ENCODE measurements around the gene FMR1. TPM values are rescaled to one million over a fixed set of nuclear protein-coding genes. Genes with fewer than 3 reads are reported as not detected.

Gene FMR1
- polyA plus RNA-seq, 2 of the 4 experiments (the other 2 are of a cell fraction): 32.6 to 38.8 TPM

GRCh38 chrX:147916375-147916968, 4.8 kb downstream of the FMR1 start:
- H3K9me3 ChIP-seq: no peaks in the 10 kb centered on the region
- CTCF ChIA-PET: interaction anchor here (0.9 kb wide), 1 partner anchor 12 kb away, joined by 3 read pairs; no protein-coding TSS in a partner anchor
- no peak overlapping the region for H3K4me3 ChIP-seq
- WGBS (ENCODE audit: missing lambda C conversion rate): 97% methylated on average over 6 of the region's 6 CpGs
- TF ChIP-seq RNF2 (IDR thresholded peaks at IDR 0.05; ENCODE audit: borderline replicate concordance, low read depth): no peak
- TF ChIP-seq EHF (CRISPR knock-in tag; IDR thresholded peaks at IDR 0.05): no peak
- FAIRE-seq (no peak), DNase-seq (ENCODE audit: low read depth in 1 of 2, low spot score in 1 of 2) (no peak), ATAC-seq (no peak)
- H3K27ac ChIP-seq: no peak overlapping the region
- peaks cover 27% of the 10 kb centered on the region; the same call in 2 of the 3 replicates for H3K4me1 ChIP-seq
- POLR2A ChIA-PET: no interaction called here
- no peak overlapping the region for H3K4me2 ChIP-seq

GRCh38 chrX:147917700-147918695, 6.3 kb downstream of the FMR1 start:
- no peaks in the 10 kb centered on the region for H3K9me3 ChIP-seq
- CTCF ChIA-PET: no interaction called here
- no peak overlapping the region for H3K4me2 ChIP-seq
- ATAC-seq (no peak), FAIRE-seq (no peak), DNase-seq (ENCODE audit: low read depth in 1 of 2, low spot score in 1 of 2) (no peak)
- H3K27ac ChIP-seq: no peak overlapping the region
- TF ChIP-seq CTCF (IDR thresholded peaks at IDR 0.05): no peak
- no peak for TF ChIP-seq USF2 (IDR thresholded peaks at IDR 0.05)
- no peak for TF ChIP-seq CBX8 (IDR thresholded peaks at IDR 0.05)
- TF ChIP-seq MAFK (IDR thresholded peaks at IDR 0.05; ENCODE audit: partially characterized antibody): no peak
- TF ChIP-seq HDAC2 (IDR thresholded peaks at IDR 0.05): no peak
- no peak for TF ChIP-seq EHMT2 (IDR thresholded peaks at IDR 0.05; ENCODE audit: low read depth)
- no peak for TF ChIP-seq NPAS2 (CRISPR knock-in tag; IDR thresholded peaks at IDR 0.05; ENCODE audit: borderline replicate concordance)
- TF ChIP-seq MYC (IDR thresholded peaks at IDR 0.05; ENCODE audit: borderline replicate concordance, low read length): no peak
- TF ChIP-seq JUNB (IDR thresholded peaks at IDR 0.05): no peak
- no peak for TF ChIP-seq HOXB5 (CRISPR knock-in tag; IDR thresholded peaks at IDR 0.05)
- TF ChIP-seq FOSB (CRISPR knock-in tag; IDR thresholded peaks at IDR 0.05): no peak
- TF ChIP-seq REST (IDR thresholded peaks at IDR 0.05): no peak
- no peak for TF ChIP-seq EHF (CRISPR knock-in tag; IDR thresholded peaks at IDR 0.05)
- TF ChIP-seq ESRRA (IDR thresholded peaks at IDR 0.05; ENCODE audit: borderline replicate concordance, low read length): no peak
- no peak for TF ChIP-seq FOSL2 (IDR thresholded peaks at IDR 0.05)
- TF ChIP-seq FOSL2 (CRISPR knock-in tag; IDR thresholded peaks at IDR 0.05): no peak
- TF ChIP-seq ZSCAN20 (CRISPR knock-in tag; IDR thresholded peaks at IDR 0.05): no peak
- TF ChIP-seq RFX5 (IDR thresholded peaks at IDR 0.05): no peak
- no peak for TF ChIP-seq SREBF2 (IDR thresholded peaks at IDR 0.05)
- no peak overlapping the region for H3K4me3 ChIP-seq
- 73% methylated on average over 10 of the region's 10 CpGs for WGBS (ENCODE audit: missing lambda C conversion rate)
- POLR2A ChIA-PET: no interaction called here
- peaks cover 27% of the 10 kb centered on the region; the same call in 2 of the 3 replicates for H3K4me1 ChIP-seq

Data from A549 (cell line).